HG03565 (cell line): ENCODE measurements around the gene EIF4G1.

Source experiments
- ATAC-seq: cut with Tn5 transposase; IDR thresholded peaks from one replicate; pipeline ENCODE4 v1.9.1; 2021; ENCODE audit warnings: mild to moderate bottlenecking, moderate library complexity; ENCODE audit not compliant: unreplicated experiment

The EIF4G1 gene

DNA sequence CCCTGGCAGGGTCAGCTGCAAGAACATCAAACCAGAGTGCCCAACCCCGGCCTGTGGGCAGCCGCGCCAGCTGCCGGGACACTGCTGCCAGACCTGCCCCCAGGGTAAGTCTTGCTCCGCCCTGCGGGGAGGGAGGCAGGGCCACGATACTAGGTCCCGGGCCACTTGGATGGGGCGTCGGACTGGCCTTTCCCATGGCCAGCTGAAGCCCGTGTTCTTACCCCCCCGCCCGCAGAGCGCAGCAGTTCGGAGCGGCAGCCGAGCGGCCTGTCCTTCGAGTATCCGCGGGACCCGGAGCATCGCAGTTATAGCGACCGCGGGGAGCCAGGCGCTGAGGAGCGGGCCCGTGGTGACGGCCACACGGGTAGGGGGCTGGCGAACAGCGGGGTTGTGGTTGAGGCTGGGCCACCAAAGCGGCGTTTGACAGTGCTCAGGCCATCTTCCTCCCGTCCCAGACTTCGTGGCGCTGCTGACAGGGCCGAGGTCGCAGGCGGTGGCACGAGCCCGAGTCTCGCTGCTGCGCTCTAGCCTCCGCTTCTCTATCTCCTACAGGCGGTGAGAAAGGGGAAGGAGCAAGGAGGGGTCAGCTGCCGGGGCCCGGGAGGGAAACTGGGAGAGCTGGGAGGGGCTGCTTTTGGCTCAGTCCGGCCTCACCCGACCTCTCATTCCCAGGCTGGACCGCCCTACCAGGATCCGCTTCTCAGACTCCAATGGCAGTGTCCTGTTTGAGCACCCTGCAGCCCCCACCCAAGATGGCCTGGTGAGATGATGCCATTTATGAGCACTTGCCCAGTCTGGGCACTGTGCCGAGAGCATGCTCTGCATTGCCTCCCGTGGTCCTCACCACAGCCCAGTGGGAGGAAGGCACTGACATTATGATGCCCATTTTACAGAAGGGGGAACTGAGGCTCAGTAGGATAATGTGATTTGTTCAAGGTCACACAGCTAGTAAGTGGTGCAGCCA lies 67.1 kb downstream of the EIF4G1 start:
- ATAC-seq: no peak

DNA sequence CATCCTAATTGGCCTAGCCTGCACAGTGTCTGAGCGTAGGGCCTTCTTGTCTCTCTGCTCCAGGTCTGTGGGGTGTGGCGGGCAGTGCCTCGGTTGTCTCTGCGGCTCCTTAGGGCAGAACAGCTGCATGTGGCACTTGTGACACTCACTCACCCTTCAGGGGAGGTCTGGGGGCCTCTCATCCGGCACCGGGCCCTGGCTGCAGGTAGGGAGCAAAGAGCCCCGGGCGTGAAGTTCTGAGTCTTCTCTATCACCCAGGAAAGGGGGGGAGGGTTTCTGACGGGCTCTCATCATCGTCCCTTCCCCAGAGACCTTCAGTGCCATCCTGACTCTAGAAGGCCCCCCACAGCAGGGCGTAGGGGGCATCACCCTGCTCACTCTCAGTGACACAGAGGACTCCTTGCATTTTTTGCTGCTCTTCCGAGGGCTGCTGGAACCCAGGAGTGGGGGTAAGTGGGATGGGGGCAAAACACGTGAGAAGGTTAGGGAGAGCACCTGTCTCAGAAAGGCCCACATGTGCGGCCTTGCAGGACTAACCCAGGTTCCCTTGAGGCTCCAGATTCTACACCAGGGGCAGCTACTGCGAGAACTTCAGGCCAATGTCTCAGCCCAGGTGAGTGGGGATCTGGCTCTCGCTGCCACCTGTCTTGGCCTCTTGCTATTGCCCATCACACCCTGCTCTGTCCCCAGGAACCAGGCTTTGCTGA lies 68.1 kb downstream of the EIF4G1 start:
- no peak for ATAC-seq

DNA sequence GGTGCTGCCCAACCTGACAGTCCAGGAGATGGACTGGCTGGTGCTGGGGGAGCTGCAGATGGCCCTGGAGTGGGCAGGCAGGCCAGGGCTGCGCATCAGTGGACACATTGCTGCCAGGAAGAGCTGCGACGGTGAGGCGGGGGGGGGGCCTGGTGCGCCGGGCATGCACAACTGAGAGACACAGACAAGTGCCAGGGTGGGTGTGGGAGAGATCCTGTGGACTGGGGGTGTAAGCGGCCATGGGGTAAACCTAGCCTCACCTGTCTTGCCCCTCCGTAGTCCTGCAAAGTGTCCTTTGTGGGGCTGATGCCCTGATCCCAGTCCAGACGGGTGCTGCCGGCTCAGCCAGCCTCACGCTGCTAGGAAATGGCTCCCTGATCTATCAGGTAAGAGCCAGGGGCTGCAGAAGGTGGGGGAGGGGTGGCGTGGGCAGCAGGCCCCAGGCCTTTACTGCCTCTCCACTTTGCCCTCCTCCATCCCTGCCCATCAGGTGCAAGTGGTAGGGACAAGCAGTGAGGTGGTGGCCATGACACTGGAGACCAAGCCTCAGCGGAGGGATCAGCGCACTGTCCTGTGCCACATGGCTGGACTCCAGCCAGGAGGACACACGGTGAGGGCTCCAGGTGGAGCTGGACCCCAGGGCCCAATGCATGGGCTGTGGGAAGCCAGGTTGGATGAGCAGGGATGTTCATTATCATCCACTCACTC lies 68.8 kb downstream of the EIF4G1 start:
- no peak for ATAC-seq

DNA sequence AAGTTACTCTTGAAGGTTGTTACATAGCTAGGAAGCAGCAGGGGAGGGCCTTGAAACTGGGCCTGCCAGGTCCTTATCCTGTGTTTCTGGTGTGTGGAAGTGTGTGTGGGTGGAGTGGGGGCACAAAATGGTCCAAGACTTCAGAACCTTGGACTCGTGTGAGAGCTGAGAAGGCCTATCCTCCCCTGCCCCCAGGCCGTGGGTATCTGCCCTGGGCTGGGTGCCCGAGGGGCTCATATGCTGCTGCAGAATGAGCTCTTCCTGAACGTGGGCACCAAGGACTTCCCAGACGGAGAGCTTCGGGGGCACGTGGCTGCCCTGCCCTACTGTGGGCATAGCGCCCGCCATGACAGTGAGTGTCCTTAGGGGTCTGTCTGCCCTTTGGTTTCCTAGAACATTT lies 69.9 kb downstream of the EIF4G1 start:
- ATAC-seq: no peak
